HepG2 (cell line): ENCODE data around the gene TRMT5. TPM values are rescaled to one million over a fixed set of nuclear protein-coding genes. Genes with fewer than 3 reads are reported as not detected.

ENCODE experiments used
- ATAC-seq: fragments of 200-7000 bp; cut with Tn5 transposase; 3 replicates; pipeline ENCODE4 v1.9.1; 2020; ENCODE audit warnings: mild to moderate bottlenecking, moderate library complexity
- BruUV-seq: library from RNA; stranded (reverse); fragments of 400-500 nt; replicated peaks from 2 replicates; lab custom pipeline; 2021; lab: Mats Ljungman, UMichigan
- CTCF ChIA-PET: fragments of 300-600 bp; formaldehyde crosslinking; extraction: SDS; loops from one replicate; lab custom pipeline; 2021; ENCODE audit warnings: low total read pairs, inconsistent platforms, low intra/inter-chr PET ratio; lab: Yijun Ruan, JAX
- POLR2A ChIA-PET: fragments of 350-600 bp; sonication (Branson Sonifier 250); formaldehyde crosslinking; loops from one replicate; lab custom pipeline; 2020; ENCODE audit warnings: antibody characterized with exemption, inconsistent platforms; lab: Yijun Ruan, JAX
- DNase-seq: peaks from one replicate; pipeline ENCODE4 v3.0.0-alpha.2; 2015; ENCODE audit warnings: low spot score
- FAIRE-seq: peaks from 3 replicates; lab custom pipeline; 2011; peaks lifted over from hg19 to GRCh38; lab: Jason Lieb, UNC
- H2AFZ ChIP-seq: one replicate; pipeline ENCODE4 v1.6.1; 2011; ENCODE audit warnings: low read length, inconsistent platforms
- H3K27ac ChIP-seq: fragments of 300-600 bp; 3 replicates; pipeline ENCODE4 v1.8.0; 2011; ENCODE audit warnings: mixed run types, mild to moderate bottlenecking, mixed read lengths, low read length, inconsistent platforms; ENCODE audit not compliant: insufficient read depth; ENCODE audit errors: extremely low read length
- H3K27me3 ChIP-seq, 2 experiments: fragments of 200-600 bp in 1 of 2; 2 replicates in 1 of 2; 3 replicates in 1 of 2; pipeline versions ENCODE4 v1.6.0 to v1.8.0; 2011; ENCODE audit warnings: low read length in 2 of 2, mild to moderate bottlenecking in 2 of 2, moderate library complexity in 2 of 2, inconsistent platforms in 1 of 2; ENCODE audit not compliant: insufficient read depth in 2 of 2, control insufficient read depth in 1 of 2
- H3K36me3 ChIP-seq, 2 experiments: fragments of 200-600 bp in 1 of 2; replicated peaks in 1 of 2; 2 replicates in 1 of 2; 3 replicates in 1 of 2; pipeline versions ENCODE4 v1.5.1 to v1.8.0; 2011; ENCODE audit warnings: low read length in 2 of 2, inconsistent platforms in 1 of 2; ENCODE audit not compliant: insufficient read depth in 2 of 2, control insufficient read depth in 1 of 2
- H3K4me1 ChIP-seq: 2 replicates; pipeline ENCODE4 v1.5.1; 2012; ENCODE audit warnings: low read length, inconsistent platforms; ENCODE audit not compliant: insufficient read depth
- H3K4me2 ChIP-seq: 2 replicates; pipeline ENCODE4 v1.6.0; 2011; ENCODE audit warnings: low read depth, low read length, inconsistent platforms
- H3K4me3 ChIP-seq, 3 experiments: fragments of 200-600 bp in 1 of 3; sonication (generic), shearing (Covaris generic) in 1 of 3; replicated peaks in 1 of 3; 2 replicates each; pipeline ENCODE4 v1.5.1; 2011 to 2016; ENCODE audit warnings: low read length in 3 of 3, inconsistent platforms in 2 of 3, low read depth in 2 of 3, mild to moderate bottlenecking in 2 of 3, control low read depth in 1 of 3, mixed read lengths in 1 of 3; ENCODE audit not compliant: insufficient read depth in 1 of 3
- H3K79me2 ChIP-seq: one replicate; pipeline ENCODE4 v1.6.1; 2011; ENCODE audit warnings: low read length, inconsistent platforms; ENCODE audit not compliant: insufficient read depth
- H3K9ac ChIP-seq: 2 replicates; pipeline ENCODE4 v1.6.0; 2011; ENCODE audit warnings: mild to moderate bottlenecking, low read depth, low read length, inconsistent platforms; ENCODE audit not compliant: insufficient read depth
- H3K9me3 ChIP-seq: 2 replicates; pipeline ENCODE4 v1.5.1; 2012; ENCODE audit warnings: mild to moderate bottlenecking, low read length
- H4K20me1 ChIP-seq: 2 replicates; pipeline ENCODE4 v1.6.0; 2011; ENCODE audit warnings: inconsistent platforms, mild to moderate bottlenecking, low read length, moderate library complexity; ENCODE audit not compliant: insufficient read depth
- GABPA ChIP-seq, 2 experiments: IDR thresholded peaks; 2 replicates each; pipeline ENCODE4 v1.6.1; 2011 to 2016; ENCODE audit warnings: low read depth in 2 of 2, low read length in 1 of 2, missing biosample characterization in 1 of 2, missing genetic modification characterization in 1 of 2
- HMGXB4 ChIP-seq, 2 experiments: sonication (generic) in 1 of 2; formaldehyde crosslinking in 1 of 2; IDR thresholded peaks; 2 replicates each; pipeline versions ENCODE4 v1.4.0 to v1.6.1; 2018 to 2020; ENCODE audit warnings: missing genetic modification reagents in 2 of 2, borderline replicate concordance in 1 of 2, low read depth in 1 of 2, mild to moderate bottlenecking in 1 of 2, missing biosample characterization in 1 of 2
- HOXA5 ChIP-seq: sonication (generic); formaldehyde crosslinking; IDR thresholded peaks from 2 replicates; pipeline ENCODE4 v1.4.0; 2020; ENCODE audit warnings: missing genetic modification reagents
- IKZF1 ChIP-seq: fragments of 450-650 bp; IDR thresholded peaks from 2 replicates; pipeline ENCODE4 v1.7.1; 2016
- MAFG ChIP-seq: sonication (generic); formaldehyde crosslinking; IDR thresholded peaks from 2 replicates; pipeline ENCODE4 v1.5.1; 2020; ENCODE audit warnings: mild to moderate bottlenecking, missing genetic modification reagents
- MXD3 ChIP-seq: IDR thresholded peaks from 2 replicates; pipeline ENCODE4 v1.6.1; 2016; ENCODE audit warnings: mild to moderate bottlenecking, missing biosample characterization, missing genetic modification reagents
- NCOR1 ChIP-seq: fragments of 200-600 bp; sonication (generic); IDR thresholded peaks from 2 replicates; pipeline ENCODE4 v1.7.0; 2017; ENCODE audit warnings: antibody characterized with exemption, low read length, borderline replicate concordance
- NFRKB ChIP-seq: fragments of 450-650 bp; IDR thresholded peaks from 2 replicates; pipeline ENCODE4 v1.6.1; 2017
- PAF1 ChIP-seq: IDR thresholded peaks from 2 replicates; pipeline ENCODE4 v1.6.1; 2016; ENCODE audit warnings: missing genetic modification reagents, missing compliant biosample characterization
- PAX8 ChIP-seq: sonication (generic); formaldehyde crosslinking; IDR thresholded peaks from 2 replicates; pipeline ENCODE4 v1.8.0; 2022; ENCODE audit warnings: mild to moderate bottlenecking, missing genetic modification reagents, borderline replicate concordance
- PRMT3 ChIP-seq: sonication (generic); formaldehyde crosslinking; IDR thresholded peaks from 2 replicates; pipeline ENCODE4 v1.8.1; 2022; ENCODE audit warnings: low read depth, mild to moderate bottlenecking, moderate library complexity, missing genetic modification reagents, borderline replicate concordance
- TAF1 ChIP-seq: sonication (generic); formaldehyde crosslinking; IDR thresholded peaks from 2 replicates; pipeline ENCODE4 v1.4.0; 2020; ENCODE audit warnings: missing genetic modification reagents
- TCF12 ChIP-seq, 2 experiments: fragments of 450-650 bp in 1 of 2; sonication (generic) in 1 of 2; formaldehyde crosslinking in 1 of 2; IDR thresholded peaks; 2 replicates each; pipeline versions ENCODE4 v1.6.1 to v1.8.0; 2017 to 2022; ENCODE audit warnings: antibody characterized with exemption in 1 of 2, mild to moderate bottlenecking in 1 of 2, missing genetic modification reagents in 1 of 2, moderate library complexity in 1 of 2
- TRIM22 ChIP-seq: fragments of 450-650 bp; IDR thresholded peaks from 2 replicates; pipeline ENCODE4 v1.6.1; 2017
- ZNF230 ChIP-seq: sonication (generic); formaldehyde crosslinking; IDR thresholded peaks from 2 replicates; pipeline ENCODE4 v1.4.0; 2020; ENCODE audit warnings: mild to moderate bottlenecking, missing genetic modification reagents
- ZNF564 ChIP-seq: sonication (generic); formaldehyde crosslinking; IDR thresholded peaks from 2 replicates; pipeline ENCODE4 v1.8.1; 2023; ENCODE audit warnings: mild to moderate bottlenecking, missing genetic modification reagents
- ZNF720 ChIP-seq: sonication (generic); formaldehyde crosslinking; IDR thresholded peaks from 2 replicates; pipeline ENCODE4 v1.4.0; 2020; ENCODE audit warnings: missing genetic modification reagents
- WGBS: methylation state at CpG from one replicate; pipeline ENCODE4 v1.1.6; 2017; ENCODE audit warnings: low lambda C conversion rate; 5-methylcytosine and 5-hydroxymethylcytosine counted together
- in situ Hi-C: cut with HindIII; loops from 2 replicates; pipeline ENCODE4 v1.10.0; 2017; ENCODE audit warnings: low pct_unique_long_range_greater_than_20kb; ENCODE audit not compliant: extremely low pct_ligation_motif_present
- intact Hi-C: fragments of 100-400 bp; cut with micrococcal nuclease; formaldehyde crosslinking; loops from one replicate; pipeline ENCODE4 v1.10.0; 2022; ENCODE audit not compliant: unreplicated experiment
- polyA plus RNA-seq, 8 experiments: library from polyadenylated mRNA; depleted of rRNA in 3 of 8; stranded (reverse) in 7 of 8; unstranded in 1 of 8; fragments of >200 nt; fragmentation: Illumina TruSeq in 4 of 8; extraction: Trizol in 4 of 8; gene quantifications; 2 replicates each; pipeline versions ENCODE4 v1.2.1 to v1.2.3, GENCODE V29; 2011 to 2016; ENCODE audit warnings: low read depth in 4 of 8, missing spikeins in 1 of 8, mixed read lengths in 1 of 8; ENCODE audit not compliant: insufficient read depth in 1 of 8
- total RNA-seq, 5 experiments: library from RNA; depleted of rRNA; stranded (reverse); fragments of >200 nt; fragmentation: Illumina TruSeq; extraction: Trizol; gene quantifications; 2 replicates each; pipeline ENCODE4 v1.2.3, GENCODE V29; 2016; ENCODE audit warnings: low read depth in 1 of 5

The TRMT5 gene
- total and polyA plus RNA-seq, 2 of the 13 experiments (the other 11 are each of a cell fraction or from before 2014, with no cell fraction given) = 3.6 to 16.0 TPM

DNA sequence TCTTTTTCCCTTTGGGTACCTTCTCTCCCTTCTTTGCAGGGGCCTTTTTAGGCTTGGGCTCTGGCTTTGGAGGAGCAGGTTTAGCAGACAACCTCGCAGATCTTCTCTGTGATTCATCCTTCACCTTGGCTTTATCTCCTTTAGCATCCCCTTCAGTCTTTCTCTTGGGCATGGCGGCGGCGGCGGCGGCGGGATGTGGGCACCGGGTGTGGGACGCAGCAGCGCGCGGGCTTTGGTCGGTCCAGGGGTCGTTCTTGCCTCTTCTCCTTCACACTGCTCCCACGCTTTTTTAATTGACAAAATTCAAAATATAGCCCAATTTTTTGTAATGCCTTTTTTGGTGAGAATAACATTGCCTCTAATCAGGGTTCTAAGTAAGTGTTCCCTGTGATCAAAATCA lies 8.6 kb downstream of the TRMT5 start:
- H2AFZ ChIP-seq = no peak overlapping the region
- intact Hi-C loops (no loop called here), in situ Hi-C loops (no loop called here)
- peaks cover 1 to 11% of the 10 kb centered on the region in 2 experiments; a peak in 4 of 5 replicates for H3K36me3 ChIP-seq
- H3K4me2 ChIP-seq = no peak overlapping the region
- CTCF ChIA-PET = no interaction called here
- H3K4me1 ChIP-seq = 0 out of 2 replicates have a peak, but pooled peaks cover 2% of the 10 kb centered on the region
- no peaks in the 10 kb centered on the region for H4K20me1 ChIP-seq
- ATAC-seq (no peak), DNase-seq (no peak), FAIRE-seq (no peak)
- TF ChIP-seq HOXA5 (CRISPR knock-in tag) (no peak), HMGXB4 (CRISPR knock-in tag; IDR thresholded peaks at IDR 0.05; ENCODE audit: borderline replicate concordance in 1 of 2, low read depth in 1 of 2) (no peak), TCF12 (IDR thresholded peaks at IDR 0.05) (no peak), TCF12 (CRISPR knock-in tag; IDR thresholded peaks at IDR 0.05) (no peak), NFRKB (no peak), PAF1 (no peak), PAX8 (no peak)
- H3K27me3 ChIP-seq = no peaks in the 10 kb centered on the region
- WGBS = 98% methylated on average over 15 of the region's 15 CpGs
- POLR2A ChIA-PET = no interaction called here
- H3K79me2 ChIP-seq = no peaks in the 10 kb centered on the region
- H3K9ac ChIP-seq = no peak overlapping the region
- no TSS peak for BruUV-seq
- no peak overlapping the region for H3K27ac ChIP-seq
- no peak overlapping the region for H3K4me3 ChIP-seq
- no peaks in the 10 kb centered on the region for H3K9me3 ChIP-seq

GRCh38 chr14:60971271-60971670 lies 9.6 kb downstream of the TRMT5 start:
- no peak overlapping the region for H3K27ac ChIP-seq
- H3K36me3 ChIP-seq = peaks cover 1 to 10% of the 10 kb centered on the region in 2 experiments; a peak in 4 of 5 replicates
- ATAC-seq (no peak), FAIRE-seq (no peak), DNase-seq (no peak)
- no peak overlapping the region for H2AFZ ChIP-seq
- WGBS = 49% methylated on average over 2 of the region's 2 CpGs
- in situ Hi-C loops = no loop called here
- ChIA-PET CTCF (no interaction called here), POLR2A (no interaction called here)
- no peak overlapping the region for H3K4me3 ChIP-seq
- H3K9ac ChIP-seq = no peak overlapping the region
- H3K79me2 ChIP-seq = no peaks in the 10 kb centered on the region
- H3K4me2 ChIP-seq = no peak overlapping the region
- H3K4me1 ChIP-seq = no peaks in the 10 kb centered on the region
- intact Hi-C loops = no loop called here
- no TSS peak for BruUV-seq
- no peaks in the 10 kb centered on the region for H3K27me3 ChIP-seq
- no peaks in the 10 kb centered on the region for H4K20me1 ChIP-seq
- H3K9me3 ChIP-seq = no peaks in the 10 kb centered on the region
- no peak for TF ChIP-seq ZNF564
- no peak for TF ChIP-seq TAF1 (CRISPR knock-in tag)
- no peak for TF ChIP-seq MXD3
- no peak for TF ChIP-seq TRIM22
- no peak for TF ChIP-seq PRMT3 (CRISPR knock-in tag)
- no peak for TF ChIP-seq ZNF720
- TF ChIP-seq GABPA (IDR thresholded peaks at IDR 0.05; ENCODE audit: low read depth, low read length) = no peak
- no peak for TF ChIP-seq GABPA (CRISPR knock-in tag; IDR thresholded peaks at IDR 0.05; ENCODE audit: low read depth)
- no peak for TF ChIP-seq IKZF1
- TF ChIP-seq MAFG (CRISPR knock-in tag) = no peak
- no peak for TF ChIP-seq NCOR1
- no peak for TF ChIP-seq ZNF230 (CRISPR knock-in tag)
